Lung (tissue), 12 donors: ENCODE measurements around the gene MINDY3. TPM values are rescaled to one million over a fixed set of nuclear protein-coding genes. Genes with fewer than 3 reads are reported as not detected.
A peak's percentile ranks its signal among the peaks of the same experiment; 100 is the strongest.

Source experiments
- ATAC-seq: fragments of 200-7000 bp; cut with Tn5 transposase; one replicate; pipeline ENCODE4 v1.9.1; 2020; ENCODE audit warnings: moderate number of reproducible peaks; ENCODE audit not compliant: insufficient read depth, low FRiP score
- DNase-seq, 3 donors: peaks; one replicate each; pipeline ENCODE4 v3.0.0-alpha.2; 2013 to 2017
- H3K27ac ChIP-seq, 2 donors: one replicate each; pipeline ENCODE4 v1.5.1; 2013; ENCODE audit warnings: mild to moderate bottlenecking in 2 of 2, moderate library complexity in 2 of 2, control low read depth in 1 of 2, inconsistent platforms in 1 of 2, low read depth in 1 of 2, low read length in 1 of 2
- H3K27me3 ChIP-seq, 3 donors: one replicate each; pipeline ENCODE4 v1.5.1; 2013; ENCODE audit warnings: low read length in 2 of 3; ENCODE audit not compliant: control insufficient read depth in 3 of 3, insufficient read depth in 3 of 3
- H3K36me3 ChIP-seq, 4 donors: one replicate each; pipeline ENCODE4 v1.5.1; 2013; ENCODE audit warnings: low read length in 4 of 4, mild to moderate bottlenecking in 1 of 4, moderate library complexity in 1 of 4; ENCODE audit not compliant: control insufficient read depth in 4 of 4, insufficient read depth in 4 of 4
- H3K4me1 ChIP-seq, 5 donors: one replicate each; pipeline ENCODE4 v1.5.1; 2013; ENCODE audit warnings: low read length in 5 of 5, mild to moderate bottlenecking in 2 of 5, moderate library complexity in 1 of 5; ENCODE audit not compliant: control insufficient read depth in 5 of 5, insufficient read depth in 5 of 5
- H3K4me3 ChIP-seq: one replicate; pipeline ENCODE4 v1.5.1; 2013; ENCODE audit warnings: mild to moderate bottlenecking, control low read depth, moderate library complexity
- H3K9ac ChIP-seq, 2 donors: one replicate each; pipeline ENCODE4 v1.5.1; 2013; ENCODE audit warnings: low read length in 2 of 2, control low read depth in 1 of 2; ENCODE audit not compliant: insufficient read depth in 1 of 2
- H3K9me3 ChIP-seq, 4 donors: one replicate each; pipeline ENCODE4 v1.5.1; 2013; ENCODE audit warnings: low read length in 3 of 4, mild to moderate bottlenecking in 1 of 4, moderate library complexity in 1 of 4; ENCODE audit not compliant: control insufficient read depth in 4 of 4, insufficient read depth in 3 of 4
- WGBS, 2 donors: extraction: QIAGEN DNeasy Blood & Tissue Kit; methylation state at CpG; one replicate each; pipeline ENCODE4 v1.1.7; 2013; 5-methylcytosine and 5-hydroxymethylcytosine counted together
- polyA plus RNA-seq, 2 donors: library from polyadenylated mRNA; stranded (reverse); fragments of 200-250 nt; gene quantifications; one replicate each; pipeline ENCODE4 v1.2.1, GENCODE V29; 2013
- total RNA-seq, 2 donors: library from RNA; depleted of rRNA in 1 of 2; stranded (reverse); fragments of >200 nt in 1 of 2; gene quantifications; one replicate each; pipeline ENCODE4 v1.2.1, GENCODE V29; 2014 to 2021
- TF ChIP-seq, protein P1 (sequence below): IDR thresholded peaks from 2 replicates; pipeline ENCODE4 v1.5.1; 2012; ENCODE audit warnings: mild to moderate bottlenecking; ENCODE audit errors: control extremely low read depth, extremely low read depth
- donor health status: control.
- donor health status: control.
- donor health status: Bipolar disorder and iron deficiency.
- donor health status: healthy.
- donor health status: DM: yes; HTN: yes; CAD: no.

The MINDY3 gene
- total and polyA plus RNA-seq, 4 donors: 13.9 to 61.7 (median 24.6) TPM

DNA sequence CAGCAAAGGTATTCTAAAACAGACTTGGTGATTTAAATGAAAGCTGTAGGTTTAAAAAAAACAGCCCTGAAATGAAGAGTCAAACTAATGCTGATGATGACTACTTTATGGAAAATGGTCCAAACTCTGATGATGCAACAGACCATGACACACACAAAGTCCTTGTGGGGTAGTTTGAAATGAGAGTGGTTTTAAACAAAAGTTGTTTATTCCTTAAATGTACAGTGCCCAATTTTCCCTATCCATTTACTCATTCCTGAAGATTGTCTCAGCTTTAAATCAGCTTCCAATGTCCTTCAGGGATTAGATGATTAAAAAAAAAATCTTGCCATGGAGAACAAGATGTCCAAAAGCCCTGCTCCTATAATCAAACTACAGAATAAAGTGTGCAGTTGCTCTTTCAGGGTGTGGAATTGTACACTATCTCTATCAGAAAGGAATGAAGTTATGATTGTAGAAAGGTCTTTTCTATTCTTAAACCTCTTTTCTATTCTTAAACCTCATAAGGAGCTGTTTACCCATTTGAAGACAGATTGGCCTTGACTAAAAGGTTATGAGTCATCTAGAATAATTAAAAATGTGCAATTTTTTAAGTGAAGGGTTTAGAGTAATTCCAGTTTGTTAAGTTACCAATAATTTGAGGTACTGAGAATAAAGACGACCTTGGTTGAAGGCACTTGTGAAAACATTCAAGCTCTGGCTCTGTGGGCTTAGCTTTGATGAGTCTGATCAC is 70.3 kb downstream of the MINDY3 start:
- Histone ChIP-seq H3K9me3 (no peaks in the 10 kb centered on the region), H3K4me1 (peaks cover 0 to 15% (median 3%) of the 10 kb centered on the region in 5 donors), H3K4me3 (no peak overlapping the region), H3K9ac (no peak overlapping the region), H3K27ac (no peak overlapping the region), H3K27me3 (no peaks in the 10 kb centered on the region), H3K36me3 (peaks cover 3 to 12% (median 9%) of the 10 kb centered on the region in 4 donors)
- ATAC-seq: no peak
- 89 to 92% methylated on average over 1 of the region's 1 CpG for WGBS, 2 donors
- peak in 2 of 3 donors; percentile 48 to 73 for DNase-seq
- TF ChIP-seq, protein P1, sequence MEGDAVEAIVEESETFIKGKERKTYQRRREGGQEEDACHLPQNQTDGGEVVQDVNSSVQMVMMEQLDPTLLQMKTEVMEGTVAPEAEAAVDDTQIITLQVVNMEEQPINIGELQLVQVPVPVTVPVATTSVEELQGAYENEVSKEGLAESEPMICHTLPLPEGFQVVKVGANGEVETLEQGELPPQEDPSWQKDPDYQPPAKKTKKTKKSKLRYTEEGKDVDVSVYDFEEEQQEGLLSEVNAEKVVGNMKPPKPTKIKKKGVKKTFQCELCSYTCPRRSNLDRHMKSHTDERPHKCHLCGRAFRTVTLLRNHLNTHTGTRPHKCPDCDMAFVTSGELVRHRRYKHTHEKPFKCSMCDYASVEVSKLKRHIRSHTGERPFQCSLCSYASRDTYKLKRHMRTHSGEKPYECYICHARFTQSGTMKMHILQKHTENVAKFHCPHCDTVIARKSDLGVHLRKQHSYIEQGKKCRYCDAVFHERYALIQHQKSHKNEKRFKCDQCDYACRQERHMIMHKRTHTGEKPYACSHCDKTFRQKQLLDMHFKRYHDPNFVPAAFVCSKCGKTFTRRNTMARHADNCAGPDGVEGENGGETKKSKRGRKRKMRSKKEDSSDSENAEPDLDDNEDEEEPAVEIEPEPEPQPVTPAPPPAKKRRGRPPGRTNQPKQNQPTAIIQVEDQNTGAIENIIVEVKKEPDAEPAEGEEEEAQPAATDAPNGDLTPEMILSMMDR: no peak

DNA sequence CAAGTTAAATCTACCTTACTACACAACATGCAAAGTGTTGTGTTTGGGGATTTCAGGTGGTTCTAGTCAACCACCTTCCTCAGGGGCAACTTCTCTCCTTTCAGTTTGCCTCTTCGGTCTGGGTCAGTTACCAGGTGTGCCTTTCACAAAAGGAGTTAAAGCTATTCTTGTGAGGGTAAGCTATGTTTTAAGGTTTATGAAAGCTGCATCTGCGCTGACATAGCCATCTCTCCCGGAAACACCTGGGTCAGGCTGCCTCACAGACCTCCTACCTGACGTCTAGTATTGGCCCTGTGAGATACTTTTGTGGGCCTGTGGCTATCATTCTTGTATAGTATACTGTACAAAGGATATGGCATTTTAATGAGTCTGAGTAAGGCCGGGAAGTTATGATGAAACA is 72.9 kb downstream of the MINDY3 start:
- DNase-seq: no peak
- no peak for ATAC-seq

DNA sequence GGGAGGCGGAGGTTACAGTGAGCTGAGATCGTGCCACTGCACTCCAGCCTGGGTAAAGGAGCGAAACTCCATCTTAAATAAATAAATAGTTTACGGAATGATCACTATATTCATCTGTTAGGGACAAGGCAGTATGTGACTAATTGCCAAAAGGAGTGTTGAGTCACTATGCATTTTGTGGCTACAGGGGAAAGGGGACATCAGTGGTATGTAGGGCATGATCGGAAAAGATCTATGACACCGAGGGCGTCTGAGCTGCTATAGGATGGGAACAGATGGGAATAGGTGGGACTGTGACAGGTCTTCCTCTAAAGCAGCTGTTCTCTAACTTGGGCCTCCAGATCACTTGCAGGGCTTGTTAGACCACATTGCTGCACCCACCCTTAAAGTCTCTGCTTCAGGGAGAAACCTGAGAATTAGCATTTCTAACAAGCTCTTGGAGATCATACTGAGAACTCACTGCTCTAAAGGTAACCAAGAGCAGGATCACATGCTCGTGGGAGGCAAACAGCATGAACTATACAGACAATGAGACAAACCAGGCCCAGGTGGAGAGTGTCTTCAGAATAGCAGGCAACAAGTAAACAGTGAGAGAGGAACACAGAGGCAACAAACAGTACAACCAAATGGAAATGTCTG is 75.5 kb downstream of the MINDY3 start:
- no peaks in the 10 kb centered on the region for H3K9me3 ChIP-seq
- DNase-seq (no peak), ATAC-seq (no peak)
- 96% methylated on average over 8 of the region's 8 CpGs for WGBS, 2 donors
- H3K36me3 ChIP-seq: peaks cover 7 to 21% (median 13%) of the 10 kb centered on the region in 4 donors
- H3K27ac ChIP-seq: no peak overlapping the region
- TF ChIP-seq, protein P1: no peak
- H3K4me1 ChIP-seq: peaks cover 0 to 8% (median 2%) of the 10 kb centered on the region in 5 donors
- no peak overlapping the region for H3K4me3 ChIP-seq
- no peaks in the 10 kb centered on the region for H3K27me3 ChIP-seq
- H3K9ac ChIP-seq: no peak overlapping the region

More for the DNA sequence above, 72.9 kb downstream of the MINDY3 start:
- H3K9me3 ChIP-seq: no peaks in the 10 kb centered on the region
- peaks cover 4 to 18% (median 11%) of the 10 kb centered on the region in 4 donors for H3K36me3 ChIP-seq
- peaks cover 0 to 15% (median 3%) of the 10 kb centered on the region in 5 donors for H3K4me1 ChIP-seq
- 96% methylated on average over 5 of the region's 5 CpGs for WGBS, 2 donors
- TF ChIP-seq, protein P1: no peak
- H3K27ac ChIP-seq: no peak overlapping the region
- H3K9ac ChIP-seq: no peak overlapping the region
- H3K4me3 ChIP-seq: no peak overlapping the region
- no peaks in the 10 kb centered on the region for H3K27me3 ChIP-seq
